ENCODE results near the gene CA4. TPM values are rescaled to one million over a fixed set of nuclear protein-coding genes. Genes with fewer than 3 reads are reported as not detected.
"Not testable (repeated sequence)": the region's sequence is repeated elsewhere in the genome, so short reads cannot be mapped to it uniquely, and the experiment has no call there.

CA4 gene
- total and polyA plus RNA-seq, 4 donors = 0.14 to 0.67 (median 0.44) TPM

DNA sequence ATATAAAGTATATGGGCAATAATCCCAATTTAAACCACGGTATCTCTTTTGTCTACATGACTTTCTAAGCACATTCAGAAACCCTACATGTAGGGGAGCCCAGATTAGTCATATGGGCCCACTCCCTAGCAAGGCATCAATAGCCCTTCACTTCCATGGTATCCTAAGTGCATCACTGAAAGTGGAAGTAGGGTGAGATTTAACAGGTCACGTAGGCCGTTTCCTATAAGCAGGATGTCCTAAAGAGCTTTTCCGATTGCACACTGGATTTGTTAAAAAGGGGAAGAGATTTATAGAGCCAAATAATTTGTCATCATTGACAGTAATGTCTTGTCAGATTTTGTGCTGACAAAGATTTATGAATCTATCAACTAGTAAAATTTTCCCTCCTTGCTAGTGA lies 39.0 kb downstream of the CA4 start:
- no peak for DNase-seq (ENCODE audit: low spot score)
- Histone ChIP-seq H3K27ac (ENCODE audit: low read depth in 1 of 2, low read length in 2 of 2) (no peak overlapping the region), H3K9me3 (ENCODE audit: control insufficient read depth in 4 of 4, low read length in 3 of 4) (no peaks in the 10 kb centered on the region), H3K27me3 (ENCODE audit: control insufficient read depth in 4 of 4, insufficient read depth in 4 of 4, low read length in 3 of 4) (no peaks in the 10 kb centered on the region), H3K4me3 (ENCODE audit: low read depth in 1 of 3, low read length in 3 of 3) (no peak overlapping the region), H3K4me1 (ENCODE audit: control insufficient read depth in 4 of 4, insufficient read depth in 4 of 4, low read length in 3 of 4) (no peaks in the 10 kb centered on the region), H3K9ac (ENCODE audit: low read depth in 1 of 2, low read length in 2 of 2) (no peak overlapping the region), H3K36me3 (ENCODE audit: control insufficient read depth in 4 of 4, insufficient read depth in 3 of 4, low read depth in 1 of 4, low read length in 3 of 4) (peaks cover 6 to 37% (median 26%) of the 10 kb centered on the region in 4 donors)
- WGBS = 88% methylated on average over 4 of the region's 4 CpGs
- TF ChIP-seq, protein P1, sequence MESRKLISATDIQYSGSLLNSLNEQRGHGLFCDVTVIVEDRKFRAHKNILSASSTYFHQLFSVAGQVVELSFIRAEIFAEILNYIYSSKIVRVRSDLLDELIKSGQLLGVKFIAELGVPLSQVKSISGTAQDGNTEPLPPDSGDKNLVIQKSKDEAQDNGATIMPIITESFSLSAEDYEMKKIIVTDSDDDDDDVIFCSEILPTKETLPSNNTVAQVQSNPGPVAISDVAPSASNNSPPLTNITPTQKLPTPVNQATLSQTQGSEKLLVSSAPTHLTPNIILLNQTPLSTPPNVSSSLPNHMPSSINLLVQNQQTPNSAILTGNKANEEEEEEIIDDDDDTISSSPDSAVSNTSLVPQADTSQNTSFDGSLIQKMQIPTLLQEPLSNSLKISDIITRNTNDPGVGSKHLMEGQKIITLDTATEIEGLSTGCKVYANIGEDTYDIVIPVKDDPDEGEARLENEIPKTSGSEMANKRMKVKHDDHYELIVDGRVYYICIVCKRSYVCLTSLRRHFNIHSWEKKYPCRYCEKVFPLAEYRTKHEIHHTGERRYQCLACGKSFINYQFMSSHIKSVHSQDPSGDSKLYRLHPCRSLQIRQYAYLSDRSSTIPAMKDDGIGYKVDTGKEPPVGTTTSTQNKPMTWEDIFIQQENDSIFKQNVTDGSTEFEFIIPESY (IDR thresholded peaks at IDR 0.05) = no peak
- no peak for TF ChIP-seq JUND (IDR thresholded peaks at IDR 0.05)
- TF ChIP-seq, protein P2, sequence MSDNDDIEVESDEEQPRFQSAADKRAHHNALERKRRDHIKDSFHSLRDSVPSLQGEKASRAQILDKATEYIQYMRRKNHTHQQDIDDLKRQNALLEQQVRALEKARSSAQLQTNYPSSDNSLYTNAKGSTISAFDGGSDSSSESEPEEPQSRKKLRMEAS (IDR thresholded peaks at IDR 0.05) = no peak
- TF ChIP-seq RXRA (IDR thresholded peaks at IDR 0.05) = no peak
- no peak for TF ChIP-seq TAF1 (conservative IDR thresholded peaks at IDR 0.05)
- TF ChIP-seq, protein P3, sequence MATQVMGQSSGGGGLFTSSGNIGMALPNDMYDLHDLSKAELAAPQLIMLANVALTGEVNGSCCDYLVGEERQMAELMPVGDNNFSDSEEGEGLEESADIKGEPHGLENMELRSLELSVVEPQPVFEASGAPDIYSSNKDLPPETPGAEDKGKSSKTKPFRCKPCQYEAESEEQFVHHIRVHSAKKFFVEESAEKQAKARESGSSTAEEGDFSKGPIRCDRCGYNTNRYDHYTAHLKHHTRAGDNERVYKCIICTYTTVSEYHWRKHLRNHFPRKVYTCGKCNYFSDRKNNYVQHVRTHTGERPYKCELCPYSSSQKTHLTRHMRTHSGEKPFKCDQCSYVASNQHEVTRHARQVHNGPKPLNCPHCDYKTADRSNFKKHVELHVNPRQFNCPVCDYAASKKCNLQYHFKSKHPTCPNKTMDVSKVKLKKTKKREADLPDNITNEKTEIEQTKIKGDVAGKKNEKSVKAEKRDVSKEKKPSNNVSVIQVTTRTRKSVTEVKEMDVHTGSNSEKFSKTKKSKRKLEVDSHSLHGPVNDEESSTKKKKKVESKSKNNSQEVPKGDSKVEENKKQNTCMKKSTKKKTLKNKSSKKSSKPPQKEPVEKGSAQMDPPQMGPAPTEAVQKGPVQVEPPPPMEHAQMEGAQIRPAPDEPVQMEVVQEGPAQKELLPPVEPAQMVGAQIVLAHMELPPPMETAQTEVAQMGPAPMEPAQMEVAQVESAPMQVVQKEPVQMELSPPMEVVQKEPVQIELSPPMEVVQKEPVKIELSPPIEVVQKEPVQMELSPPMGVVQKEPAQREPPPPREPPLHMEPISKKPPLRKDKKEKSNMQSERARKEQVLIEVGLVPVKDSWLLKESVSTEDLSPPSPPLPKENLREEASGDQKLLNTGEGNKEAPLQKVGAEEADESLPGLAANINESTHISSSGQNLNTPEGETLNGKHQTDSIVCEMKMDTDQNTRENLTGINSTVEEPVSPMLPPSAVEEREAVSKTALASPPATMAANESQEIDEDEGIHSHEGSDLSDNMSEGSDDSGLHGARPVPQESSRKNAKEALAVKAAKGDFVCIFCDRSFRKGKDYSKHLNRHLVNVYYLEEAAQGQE (IDR thresholded peaks at IDR 0.05) = no peak
- no peak for TF ChIP-seq HNF4G (IDR thresholded peaks at IDR 0.05)
- no peak for TF ChIP-seq RAD21 (IDR thresholded peaks at IDR 0.05)
- TF ChIP-seq FOXA2 (IDR thresholded peaks at IDR 0.05) = no peak
- TF ChIP-seq SP1 (IDR thresholded peaks at IDR 0.05) = no peak
- TF ChIP-seq, protein P4, sequence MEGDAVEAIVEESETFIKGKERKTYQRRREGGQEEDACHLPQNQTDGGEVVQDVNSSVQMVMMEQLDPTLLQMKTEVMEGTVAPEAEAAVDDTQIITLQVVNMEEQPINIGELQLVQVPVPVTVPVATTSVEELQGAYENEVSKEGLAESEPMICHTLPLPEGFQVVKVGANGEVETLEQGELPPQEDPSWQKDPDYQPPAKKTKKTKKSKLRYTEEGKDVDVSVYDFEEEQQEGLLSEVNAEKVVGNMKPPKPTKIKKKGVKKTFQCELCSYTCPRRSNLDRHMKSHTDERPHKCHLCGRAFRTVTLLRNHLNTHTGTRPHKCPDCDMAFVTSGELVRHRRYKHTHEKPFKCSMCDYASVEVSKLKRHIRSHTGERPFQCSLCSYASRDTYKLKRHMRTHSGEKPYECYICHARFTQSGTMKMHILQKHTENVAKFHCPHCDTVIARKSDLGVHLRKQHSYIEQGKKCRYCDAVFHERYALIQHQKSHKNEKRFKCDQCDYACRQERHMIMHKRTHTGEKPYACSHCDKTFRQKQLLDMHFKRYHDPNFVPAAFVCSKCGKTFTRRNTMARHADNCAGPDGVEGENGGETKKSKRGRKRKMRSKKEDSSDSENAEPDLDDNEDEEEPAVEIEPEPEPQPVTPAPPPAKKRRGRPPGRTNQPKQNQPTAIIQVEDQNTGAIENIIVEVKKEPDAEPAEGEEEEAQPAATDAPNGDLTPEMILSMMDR (IDR thresholded peaks at IDR 0.05; ENCODE audit: low read depth, low read length, missing input control) = no peak
- TF ChIP-seq EGR1 (IDR thresholded peaks at IDR 0.05; ENCODE audit: low read depth in 2 of 2) = no peak

DNA sequence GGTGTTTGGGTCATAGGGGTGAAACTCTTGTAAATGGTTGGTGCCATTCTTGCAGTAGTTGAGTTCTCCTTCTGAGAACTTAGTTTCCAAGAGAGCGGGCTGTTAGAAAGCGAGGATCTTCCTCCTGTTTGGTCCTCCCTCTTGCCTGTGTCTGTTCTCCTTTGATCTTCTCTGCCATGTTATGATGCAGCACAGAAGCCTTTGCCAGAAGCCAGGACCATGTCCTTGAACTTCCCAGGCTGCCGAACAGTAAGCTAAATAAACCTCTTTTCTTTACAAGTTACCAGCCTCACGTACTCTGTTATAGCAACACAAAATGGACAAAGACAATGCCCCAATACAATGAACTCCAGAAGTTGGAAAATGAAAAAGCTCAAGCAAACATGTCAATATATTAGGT lies 40.3 kb downstream of the CA4 start:
- not testable (repeated sequence) for H3K4me3 ChIP-seq (ENCODE audit: low read depth in 1 of 3, low read length in 3 of 3); H3K4me1 ChIP-seq (ENCODE audit: control insufficient read depth in 4 of 4, insufficient read depth in 4 of 4, low read length in 3 of 4); H3K9ac ChIP-seq (ENCODE audit: low read depth in 1 of 2, low read length in 2 of 2); H3K27me3 ChIP-seq (ENCODE audit: control insufficient read depth in 4 of 4, insufficient read depth in 4 of 4, low read length in 3 of 4); DNase-seq (ENCODE audit: low spot score); H3K27ac ChIP-seq (ENCODE audit: low read depth in 1 of 2, low read length in 2 of 2); H3K9me3 ChIP-seq (ENCODE audit: control insufficient read depth in 4 of 4, low read length in 3 of 4)
- 87% methylated on average over 4 of the region's 4 CpGs for WGBS
- peaks cover 6 to 33% (median 24%) of the 10 kb centered on the region in 4 donors for H3K36me3 ChIP-seq (ENCODE audit: control insufficient read depth in 4 of 4, insufficient read depth in 3 of 4, low read depth in 1 of 4, low read length in 3 of 4)

DNA sequence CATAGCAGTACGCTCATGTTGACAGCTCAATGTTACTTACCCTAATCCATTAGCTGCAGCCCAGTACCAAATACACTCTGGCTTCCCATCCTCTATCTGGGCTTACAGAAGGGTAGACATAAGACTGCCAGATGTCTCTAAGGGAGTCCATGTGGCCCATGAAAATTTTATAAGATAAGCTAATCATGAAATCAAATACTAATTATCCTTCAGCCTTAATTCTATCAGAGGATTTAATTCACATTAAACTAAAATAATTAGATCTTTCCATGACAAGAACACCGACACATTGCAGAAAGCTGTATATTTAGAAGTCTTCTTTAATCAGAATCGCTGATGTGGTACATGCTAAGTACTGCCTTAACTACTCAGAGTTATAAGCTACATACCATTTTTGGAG lies 43.3 kb downstream of the CA4 start:
- DNase-seq (ENCODE audit: low spot score); H3K9ac ChIP-seq (ENCODE audit: low read depth in 1 of 2, low read length in 2 of 2); H3K4me1 ChIP-seq (ENCODE audit: control insufficient read depth in 4 of 4, insufficient read depth in 4 of 4, low read length in 3 of 4); H3K27ac ChIP-seq (ENCODE audit: low read depth in 1 of 2, low read length in 2 of 2); H3K4me3 ChIP-seq (ENCODE audit: low read depth in 1 of 3, low read length in 3 of 3); H3K9me3 ChIP-seq (ENCODE audit: control insufficient read depth in 4 of 4, low read length in 3 of 4); H3K27me3 ChIP-seq (ENCODE audit: control insufficient read depth in 4 of 4, insufficient read depth in 4 of 4, low read length in 3 of 4): not testable (repeated sequence)
- 97% methylated on average over 3 of the region's 3 CpGs for WGBS
- peaks cover 8 to 29% (median 27%) of the 10 kb centered on the region in 4 donors for H3K36me3 ChIP-seq (ENCODE audit: control insufficient read depth in 4 of 4, insufficient read depth in 3 of 4, low read depth in 1 of 4, low read length in 3 of 4)

Data from liver (tissue), 9 donors.